Measurements from ENCODE around the gene MDFI. TPM values are rescaled to one million over a fixed set of nuclear protein-coding genes. Genes with fewer than 3 reads are reported as not detected.

MDFI gene
- total RNA-seq, 1 experiment from 2014 or later = 96.4 TPM

DNA sequence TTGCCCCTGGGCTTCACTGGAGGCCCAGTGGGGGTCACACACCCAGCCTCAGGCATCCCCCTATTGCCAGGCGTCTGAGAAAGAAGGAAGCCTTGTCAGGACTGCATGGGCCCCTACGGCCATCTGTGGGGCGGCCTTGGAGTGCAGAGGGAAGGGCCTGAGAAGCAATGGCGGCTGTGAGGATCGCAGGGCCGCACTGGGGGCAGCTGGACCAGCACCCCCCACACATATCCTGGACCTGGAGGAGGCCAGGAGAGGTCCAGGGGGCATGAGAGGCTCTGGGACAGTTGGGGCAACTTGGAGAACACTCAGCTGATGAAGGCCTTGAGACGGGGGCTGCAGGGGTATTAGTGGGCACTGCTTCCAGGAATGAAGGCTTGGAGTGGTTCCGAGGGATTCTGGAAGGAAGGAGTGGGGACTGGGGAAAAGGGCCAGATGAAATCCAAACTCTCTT is 16.5 kb downstream of the MDFI start:
- ChIA-PET POLR2A (ENCODE audit: unreplicated experiment) (no interaction called here), CTCF (no interaction called here)
- TF ChIP-seq, protein P1, sequence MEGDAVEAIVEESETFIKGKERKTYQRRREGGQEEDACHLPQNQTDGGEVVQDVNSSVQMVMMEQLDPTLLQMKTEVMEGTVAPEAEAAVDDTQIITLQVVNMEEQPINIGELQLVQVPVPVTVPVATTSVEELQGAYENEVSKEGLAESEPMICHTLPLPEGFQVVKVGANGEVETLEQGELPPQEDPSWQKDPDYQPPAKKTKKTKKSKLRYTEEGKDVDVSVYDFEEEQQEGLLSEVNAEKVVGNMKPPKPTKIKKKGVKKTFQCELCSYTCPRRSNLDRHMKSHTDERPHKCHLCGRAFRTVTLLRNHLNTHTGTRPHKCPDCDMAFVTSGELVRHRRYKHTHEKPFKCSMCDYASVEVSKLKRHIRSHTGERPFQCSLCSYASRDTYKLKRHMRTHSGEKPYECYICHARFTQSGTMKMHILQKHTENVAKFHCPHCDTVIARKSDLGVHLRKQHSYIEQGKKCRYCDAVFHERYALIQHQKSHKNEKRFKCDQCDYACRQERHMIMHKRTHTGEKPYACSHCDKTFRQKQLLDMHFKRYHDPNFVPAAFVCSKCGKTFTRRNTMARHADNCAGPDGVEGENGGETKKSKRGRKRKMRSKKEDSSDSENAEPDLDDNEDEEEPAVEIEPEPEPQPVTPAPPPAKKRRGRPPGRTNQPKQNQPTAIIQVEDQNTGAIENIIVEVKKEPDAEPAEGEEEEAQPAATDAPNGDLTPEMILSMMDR (conservative IDR thresholded peaks at IDR 0.05; ENCODE audit: low read depth, low read length) = no peak
- H3K27ac ChIP-seq (ENCODE audit: low read length) = no peak overlapping the region
- no peak for ATAC-seq
- H3K9me3 ChIP-seq (ENCODE audit: low read length) = no peaks in the 10 kb centered on the region
- H3K9me2 ChIP-seq (replicated peaks; ENCODE audit: low read length) = no peaks in the 10 kb centered on the region
- no peak overlapping the region for H2AFZ ChIP-seq (ENCODE audit: low read length)
- H3K27me3 ChIP-seq (ENCODE audit: low read length) = 0 out of 2 replicates have a peak, but pooled peaks cover under 1% of the 10 kb centered on the region
- H3K79me2 ChIP-seq (ENCODE audit: low read length) = no peaks in the 10 kb centered on the region
- no peak overlapping the region for H3K9ac ChIP-seq (ENCODE audit: low read length)
- no TSS peak for BruUV-seq (replicated peaks)
- no peak overlapping the region for H3K4me2 ChIP-seq (ENCODE audit: low read length)
- no peaks in the 10 kb centered on the region for H3F3A ChIP-seq (ENCODE audit: low read length, unreplicated experiment)
- H3K4me1 ChIP-seq (ENCODE audit: insufficient read depth, low read length) = no peaks in the 10 kb centered on the region
- no peaks in the 10 kb centered on the region for H4K20me1 ChIP-seq (ENCODE audit: low read length)
- peaks cover 5% of the 10 kb centered on the region for H3K36me3 ChIP-seq (ENCODE audit: low read depth, low read length)
- no peak overlapping the region for H3K4me3 ChIP-seq (ENCODE audit: low read length)
- no peak for DNase-seq
- intact Hi-C loops (cut with micrococcal nuclease) = no loop called here

DNA sequence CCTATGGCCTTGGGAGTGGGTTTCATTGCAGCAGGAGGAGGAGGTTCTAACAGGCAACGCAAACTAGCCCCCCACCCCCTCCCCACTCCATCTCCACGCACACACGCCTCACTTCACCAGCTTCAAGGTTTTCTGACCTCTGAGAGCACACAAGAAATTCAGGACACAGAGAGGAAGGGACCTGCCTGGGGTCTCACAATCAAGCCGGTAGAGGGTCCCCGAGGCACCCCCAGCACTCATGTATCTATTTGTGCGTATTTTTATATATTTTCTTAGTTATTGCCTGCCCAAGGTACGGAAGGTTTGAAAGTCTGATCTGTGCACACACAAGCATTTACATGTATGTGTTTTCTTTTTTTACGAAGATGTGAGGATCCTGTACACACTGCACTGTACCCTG is 16.9 kb downstream of the MDFI start:
- H3K4me3 ChIP-seq (ENCODE audit: low read length) = no peak overlapping the region
- no peaks in the 10 kb centered on the region for H4K20me1 ChIP-seq (ENCODE audit: low read length)
- no peak overlapping the region for H3K9ac ChIP-seq (ENCODE audit: low read length)
- no TSS peak for BruUV-seq (replicated peaks)
- ChIA-PET POLR2A (ENCODE audit: unreplicated experiment) (no interaction called here), CTCF (no interaction called here)
- no peaks in the 10 kb centered on the region for H3K4me1 ChIP-seq (ENCODE audit: insufficient read depth, low read length)
- no peaks in the 10 kb centered on the region for H3K9me3 ChIP-seq (ENCODE audit: low read length)
- H2AFZ ChIP-seq (ENCODE audit: low read length) = no peak overlapping the region
- H3K4me2 ChIP-seq (ENCODE audit: low read length) = no peak overlapping the region
- no peaks in the 10 kb centered on the region for H3K79me2 ChIP-seq (ENCODE audit: low read length)
- H3K27me3 ChIP-seq (ENCODE audit: low read length) = 0 out of 2 replicates have a peak, but pooled peaks cover 5% of the 10 kb centered on the region
- H3K36me3 ChIP-seq (ENCODE audit: low read depth, low read length) = peaks cover 4% of the 10 kb centered on the region
- DNase-seq (no peak), ATAC-seq (no peak)
- H3F3A ChIP-seq (ENCODE audit: low read length, unreplicated experiment) = no peaks in the 10 kb centered on the region
- H3K27ac ChIP-seq (ENCODE audit: low read length) = no peak overlapping the region
- intact Hi-C loops (cut with micrococcal nuclease) = no loop called here
- no peaks in the 10 kb centered on the region for H3K9me2 ChIP-seq (replicated peaks; ENCODE audit: low read length)
- TF ChIP-seq, protein P1 (conservative IDR thresholded peaks at IDR 0.05; ENCODE audit: low read depth, low read length) = no peak
- TF ChIP-seq EZH2phosphoT487 (IDR thresholded peaks at IDR 0.05; ENCODE audit: borderline replicate concordance, low read length) = no peak
- no peak for TF ChIP-seq EZH2 (IDR thresholded peaks at IDR 0.05; ENCODE audit: low read length, unreplicated experiment)

DNA sequence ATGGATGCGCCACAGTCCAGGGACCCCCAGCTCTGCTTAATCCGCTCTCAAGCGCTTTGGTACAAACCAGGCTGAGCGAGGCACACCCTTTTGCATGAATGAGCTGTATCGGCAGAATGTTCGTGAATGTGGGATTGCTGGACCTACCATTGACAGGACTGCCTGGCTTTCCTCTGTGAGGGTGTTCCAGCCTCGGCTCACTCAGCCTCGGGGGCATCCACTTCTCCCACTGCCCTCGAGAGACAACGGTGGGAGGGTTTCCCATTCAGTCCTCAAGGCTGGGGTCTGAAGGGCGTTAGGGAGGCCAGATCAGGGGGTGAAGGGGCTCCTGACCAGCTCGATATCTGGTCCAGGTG is 17.4 kb downstream of the MDFI start:
- Histone ChIP-seq H3K4me2 (ENCODE audit: low read length) (no peak overlapping the region), H3K4me3 (ENCODE audit: low read length) (no peak overlapping the region), H3K9me3 (ENCODE audit: low read length) (no peaks in the 10 kb centered on the region), H3F3A (ENCODE audit: low read length, unreplicated experiment) (no peaks in the 10 kb centered on the region), H3K79me2 (ENCODE audit: low read length) (no peaks in the 10 kb centered on the region), H3K27ac (ENCODE audit: low read length) (no peak overlapping the region), H3K27me3 (ENCODE audit: low read length) (0 out of 2 replicates have a peak, but pooled peaks cover 7% of the 10 kb centered on the region), H3K9me2 (replicated peaks; ENCODE audit: low read length) (no peaks in the 10 kb centered on the region), H3K36me3 (ENCODE audit: low read depth, low read length) (peaks cover 3% of the 10 kb centered on the region), H2AFZ (ENCODE audit: low read length) (no peak overlapping the region), H3K9ac (ENCODE audit: low read length) (no peak overlapping the region), H3K4me1 (ENCODE audit: insufficient read depth, low read length) (no peaks in the 10 kb centered on the region), H4K20me1 (ENCODE audit: low read length) (no peaks in the 10 kb centered on the region)
- DNase-seq (no peak), ATAC-seq (no peak)
- BruUV-seq (replicated peaks) = no TSS peak
- intact Hi-C loops (cut with micrococcal nuclease) = no loop called here
- ChIA-PET POLR2A (ENCODE audit: unreplicated experiment) (no interaction called here), CTCF (no interaction called here)
- TF ChIP-seq EZH2 (IDR thresholded peaks at IDR 0.05; ENCODE audit: low read length, unreplicated experiment) (no peak), EZH2phosphoT487 (IDR thresholded peaks at IDR 0.05; ENCODE audit: borderline replicate concordance, low read length) (no peak)

Measured in PC-3 (cell line).